SU-DHL-6 (cell line): Measurements from ENCODE around the gene SLC4A1.

Experiments used
- H2AFZ ChIP-seq: fragments of 200-600 bp; sonication (generic); 2 replicates; pipeline ENCODE4 v1.6.1; 2014; ENCODE audit warnings: low read depth, mild to moderate bottlenecking, moderate library complexity, mixed read lengths, antibody characterized with exemption, low read length; ENCODE audit not compliant: severe bottlenecking
- H3F3A ChIP-seq: fragments of 200-600 bp; shearing (Covaris generic); 2 replicates; pipeline ENCODE4 v1.6.0; 2016; ENCODE audit warnings: antibody characterized with exemption, mild to moderate bottlenecking; ENCODE audit not compliant: insufficient read depth
- H3K27ac ChIP-seq: fragments of 200-600 bp; sonication (generic); 2 replicates; pipeline ENCODE4 v1.5.1; 2016; ENCODE audit warnings: low read depth, mild to moderate bottlenecking, low read length, moderate library complexity, mixed read lengths
- H3K27me3 ChIP-seq: fragments of 200-600 bp; sonication (generic), shearing (Covaris generic); 2 replicates; pipeline ENCODE4 v1.6.0; 2014; ENCODE audit warnings: mild to moderate bottlenecking, low read length
- H3K36me3 ChIP-seq: fragments of 200-600 bp; sonication (generic); 2 replicates; pipeline ENCODE4 v1.6.1; 2014; ENCODE audit warnings: mild to moderate bottlenecking, low read length, mixed read lengths
- H3K4me2 ChIP-seq: fragments of 300-600, 200-600 bp; shearing (Covaris generic), sonication (generic); 2 replicates; pipeline ENCODE4 v1.6.0; 2014; ENCODE audit warnings: low read length, low read depth, mild to moderate bottlenecking; ENCODE audit not compliant: poor library complexity, severe bottlenecking
- H3K4me3 ChIP-seq: fragments of 200-600 bp; sonication (generic); 2 replicates; pipeline ENCODE4 v1.5.1; 2014; ENCODE audit warnings: antibody characterized with exemption, low read length, mild to moderate bottlenecking, mixed read lengths; ENCODE audit not compliant: insufficient read depth, poor library complexity, severe bottlenecking
- H3K79me2 ChIP-seq: fragments of 200-600 bp; sonication (generic); 2 replicates; pipeline ENCODE4 v1.6.1; 2014; ENCODE audit warnings: mild to moderate bottlenecking, low read length, moderate library complexity; ENCODE audit not compliant: insufficient read depth
- H3K9ac ChIP-seq: fragments of 200-600 bp; sonication (generic); 2 replicates; pipeline ENCODE4 v1.7.0; 2014; ENCODE audit warnings: mild to moderate bottlenecking, low read length
- H3K9me2 ChIP-seq: fragments of 200-600 bp; sonication (generic); replicated peaks from 2 replicates; pipeline ENCODE4 v1.6.1; 2014; ENCODE audit warnings: low read length; ENCODE audit not compliant: insufficient read depth
- H3K9me3 ChIP-seq: fragments of 200-600 bp; sonication (generic); 2 replicates; pipeline ENCODE4 v1.6.1; 2014; ENCODE audit warnings: low read length, mixed read lengths; ENCODE audit not compliant: insufficient read depth
- H4K20me1 ChIP-seq: fragments of 200-600 bp; sonication (generic); 2 replicates; pipeline ENCODE4 v1.6.1; 2014; ENCODE audit warnings: low read depth, mild to moderate bottlenecking, antibody characterized with exemption, low read length, moderate library complexity, mixed read lengths
- CTCF ChIP-seq: fragments of 200-600 bp; sonication (generic); IDR thresholded peaks from one replicate; pipeline ENCODE4 v1.5.1; 2017; ENCODE audit warnings: antibody characterized with exemption, mild to moderate bottlenecking, low read length, moderate library complexity; ENCODE audit not compliant: insufficient read depth, poor library complexity, severe bottlenecking
- EZH2phosphoT487 ChIP-seq: fragments of 200-600 bp; sonication (generic), shearing (Covaris generic); conservative IDR thresholded peaks from 2 replicates; pipeline ENCODE4 v1.6.1; 2018; ENCODE audit warnings: mild to moderate bottlenecking, antibody characterized with exemption, low read length, moderate library complexity, mixed read lengths

Gene SLC4A1

GRCh38 chr17:44216694-44217093 is 51.2 kb downstream of the SLC4A1 start:
- Histone ChIP-seq H3K27ac (peak overlapping the region; percentile 95), H3K27me3 (no peaks in the 10 kb centered on the region), H3K36me3 (peaks cover 11% of the 10 kb centered on the region), H3K4me3 (peak overlapping the region; percentile 82), H3K79me2 (peaks cover 31% of the 10 kb centered on the region), H4K20me1 (no peaks in the 10 kb centered on the region), H3F3A (peaks cover 13% of the 10 kb centered on the region), H2AFZ (no peak overlapping the region), H3K9me3 (no peaks in the 10 kb centered on the region), H3K9ac (peak overlapping the region; percentile 93), H3K4me2 (peak overlapping the region; percentile 91), H3K9me2 (no peaks in the 10 kb centered on the region)
- TF ChIP-seq EZH2phosphoT487, result no peak
- no peak for TF ChIP-seq CTCF

- no peaks in the 10 kb centered on the region for H3K9me2 ChIP-seq
- no peaks in the 10 kb centered on the region for H3K27me3 ChIP-seq
- peak overlapping the region; percentile 95 for H3K27ac ChIP-seq
- TF ChIP-seq CTCF, result no peak
- TF ChIP-seq EZH2phosphoT487, result no peak
- H3K36me3 ChIP-seq, result peaks cover 11% of the 10 kb centered on the region
- no peaks in the 10 kb centered on the region for H3K9me3 ChIP-seq
- H3K79me2 ChIP-seq, result peaks cover 31% of the 10 kb centered on the region
- no peak overlapping the region for H2AFZ ChIP-seq
- H3K4me3 ChIP-seq, result peak overlapping the region; percentile 82
- H3K9ac ChIP-seq, result peak overlapping the region; percentile 93
- peaks cover 16% of the 10 kb centered on the region; the same call in 1 of the 2 replicates for H3F3A ChIP-seq
- no peaks in the 10 kb centered on the region for H4K20me1 ChIP-seq
- H3K4me2 ChIP-seq, result peak overlapping the region; percentile 91
Measured at GRCh38 chr17:44216173-44216572, 51.8 kb downstream of the SLC4A1 start.

- peaks cover 21% of the 10 kb centered on the region; the same call in 1 of the 2 replicates for H3F3A ChIP-seq
- no peak overlapping the region for H3K27ac ChIP-seq
- H3K79me2 ChIP-seq, result peaks cover 28% of the 10 kb centered on the region
- H3K36me3 ChIP-seq, result peaks cover 11% of the 10 kb centered on the region
- no peaks in the 10 kb centered on the region for H4K20me1 ChIP-seq
- no peaks in the 10 kb centered on the region for H3K9me2 ChIP-seq
- no peaks in the 10 kb centered on the region for H3K9me3 ChIP-seq
- no peak overlapping the region for H3K4me3 ChIP-seq
- H3K4me2 ChIP-seq, result no peak overlapping the region
- H2AFZ ChIP-seq, result no peak overlapping the region
- H3K27me3 ChIP-seq, result no peaks in the 10 kb centered on the region
- TF ChIP-seq EZH2phosphoT487, result no peak
- TF ChIP-seq CTCF, result no peak
- H3K9ac ChIP-seq, result no peak overlapping the region
Measured at GRCh38 chr17:44214896-44215295, 53.0 kb downstream of the SLC4A1 start.

- Histone ChIP-seq H3K9me3 (no peaks in the 10 kb centered on the region), H3F3A (peaks cover 21% of the 10 kb centered on the region; the same call in 1 of the 2 replicates), H3K4me3 (no peak overlapping the region), H3K36me3 (peaks cover 16% of the 10 kb centered on the region), H3K9me2 (no peaks in the 10 kb centered on the region), H4K20me1 (no peaks in the 10 kb centered on the region), H3K9ac (no peak overlapping the region), H3K27ac (no peak overlapping the region), H3K4me2 (no peak overlapping the region), H2AFZ (no peak overlapping the region), H3K27me3 (no peaks in the 10 kb centered on the region), H3K79me2 (peaks cover 32% of the 10 kb centered on the region)
- no peak for TF ChIP-seq CTCF
- no peak for TF ChIP-seq EZH2phosphoT487
Measured at GRCh38 chr17:44214230-44214494, 53.8 kb downstream of the SLC4A1 start.
